ENCODE data around the gene ABHD10.

GRCh38 chr3:111975131-111975530 is 3.7 kb upstream of the ABHD10 start:
- no peak for TF ChIP-seq CTCF (conservative IDR thresholded peaks at IDR 0.05; ENCODE audit: low read depth, low read length)
- TF ChIP-seq EZH2phosphoT487 (IDR thresholded peaks at IDR 0.05; ENCODE audit: borderline replicate concordance, low read length) = no peak

Measured in PC-3 (cell line).